HG02870 (cell line): ENCODE measurements around the gene KDM1B.
"Not testable (repeated sequence)": the region's sequence is repeated elsewhere in the genome, so short reads cannot be mapped to it uniquely, and the experiment has no call there.

Experiments used
- ATAC-seq: cut with Tn5 transposase; IDR thresholded peaks from one replicate; pipeline ENCODE4 v1.9.1; 2021; ENCODE audit warnings: mild to moderate bottlenecking, moderate library complexity; ENCODE audit not compliant: unreplicated experiment

KDM1B gene

DNA sequence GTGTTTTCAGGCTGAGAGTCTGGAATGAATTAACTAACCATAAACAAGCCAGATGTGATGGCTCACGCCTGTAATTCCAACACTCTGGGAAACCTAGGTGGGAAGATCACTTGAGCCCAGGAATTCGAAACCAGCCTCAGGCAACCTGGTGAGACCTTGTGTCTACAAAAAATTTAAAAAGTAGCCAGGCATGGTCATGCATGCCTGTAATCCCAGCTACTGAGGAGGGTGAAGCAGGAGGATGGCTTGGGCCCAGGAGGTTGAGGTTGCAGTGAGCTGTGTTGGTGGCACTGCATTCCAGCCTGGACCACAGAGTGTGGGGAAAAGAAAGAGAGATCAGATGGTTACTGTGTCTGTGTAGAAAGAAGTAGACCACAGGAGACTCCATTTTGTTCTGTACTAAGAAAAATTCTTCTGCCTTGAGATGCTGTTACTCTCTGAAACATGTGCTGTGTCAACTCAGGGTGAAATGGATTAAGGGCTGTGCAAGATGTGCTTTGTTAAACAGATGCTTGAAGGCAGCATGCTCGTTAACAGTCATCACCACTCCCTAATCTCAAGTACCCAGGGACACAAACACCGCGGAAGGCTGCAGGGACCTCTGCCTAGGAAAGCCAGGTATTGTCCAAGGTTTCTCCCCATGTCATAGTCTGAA, 71.4 kb downstream of the KDM1B start:
- not testable (repeated sequence) for ATAC-seq

DNA sequence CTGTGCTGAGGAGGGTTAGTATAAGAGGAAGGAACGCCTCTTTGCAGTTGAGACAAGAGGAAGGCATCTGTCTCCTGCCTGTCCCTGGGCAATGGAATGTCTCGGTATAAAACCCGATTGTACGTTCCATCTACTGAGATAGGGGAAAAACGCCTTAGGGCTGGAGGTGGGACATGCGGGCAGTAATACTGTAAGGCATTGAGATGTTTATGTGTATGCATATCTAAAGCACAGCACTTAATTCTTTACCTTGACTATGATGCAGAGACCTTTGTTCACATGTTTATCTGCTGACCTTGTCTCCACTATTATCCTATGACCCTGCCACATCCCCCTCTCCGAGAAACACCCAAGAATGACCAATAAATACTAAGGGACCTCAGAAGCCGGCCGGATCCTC, 71.9 kb downstream of the KDM1B start:
- ATAC-seq = not testable (repeated sequence)

DNA sequence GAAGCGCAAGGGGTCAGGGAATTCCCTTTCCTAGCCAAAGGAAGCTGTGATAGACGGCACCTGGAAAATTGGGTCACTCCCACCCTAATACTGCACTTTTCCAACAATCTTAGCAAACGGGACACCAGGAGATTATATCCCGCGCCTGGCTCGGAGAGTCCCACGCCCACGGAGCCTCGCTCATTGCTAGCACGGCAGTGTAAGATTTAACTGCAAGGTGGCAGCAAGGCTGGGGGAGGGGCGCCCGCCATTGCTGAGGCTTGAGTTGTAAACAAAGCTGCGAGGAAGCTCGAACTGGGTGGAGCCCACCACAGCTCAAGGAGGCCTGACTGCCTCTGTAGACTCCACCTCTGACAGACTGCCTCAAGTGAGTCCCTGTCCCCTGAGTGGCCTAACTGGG, 73.4 kb downstream of the KDM1B start:
- ATAC-seq = not testable (repeated sequence)

DNA sequence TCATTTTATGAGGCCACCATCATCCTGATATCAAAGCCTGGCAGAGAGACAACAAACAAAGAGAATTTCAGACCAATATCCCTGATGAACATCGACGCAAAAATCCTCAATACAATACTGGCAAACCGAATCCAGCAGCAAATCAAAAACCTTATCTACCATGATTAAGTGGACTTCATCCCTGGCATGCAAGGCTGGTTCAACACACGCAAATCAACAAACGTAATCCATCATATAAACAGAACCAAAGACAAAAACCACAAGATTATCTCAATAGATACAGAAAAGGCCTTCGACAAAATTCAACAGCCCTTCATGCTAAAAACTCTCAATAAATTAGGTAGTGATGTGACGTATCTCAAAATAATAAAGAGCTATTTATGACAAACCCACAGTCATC, 76.6 kb downstream of the KDM1B start:
- ATAC-seq = not testable (repeated sequence)

DNA sequence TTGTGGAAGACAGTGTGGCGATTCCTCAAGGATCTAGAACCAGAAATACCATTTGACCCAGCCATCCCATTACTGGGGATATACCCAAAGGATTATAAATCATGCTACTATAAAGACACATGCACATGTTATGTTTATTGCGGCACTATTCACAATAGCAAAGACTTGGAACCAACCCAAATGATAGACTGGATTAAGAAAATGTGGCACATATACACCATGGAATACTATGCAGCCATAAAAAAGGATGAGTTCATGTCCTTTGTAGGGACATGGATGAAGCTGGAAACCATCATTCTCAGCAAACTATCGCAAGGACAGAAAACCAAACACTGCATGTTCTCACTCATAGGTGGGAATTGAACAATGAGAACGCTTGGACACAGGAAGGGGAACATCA, 78.5 kb downstream of the KDM1B start:
- ATAC-seq = not testable (repeated sequence)

DNA sequence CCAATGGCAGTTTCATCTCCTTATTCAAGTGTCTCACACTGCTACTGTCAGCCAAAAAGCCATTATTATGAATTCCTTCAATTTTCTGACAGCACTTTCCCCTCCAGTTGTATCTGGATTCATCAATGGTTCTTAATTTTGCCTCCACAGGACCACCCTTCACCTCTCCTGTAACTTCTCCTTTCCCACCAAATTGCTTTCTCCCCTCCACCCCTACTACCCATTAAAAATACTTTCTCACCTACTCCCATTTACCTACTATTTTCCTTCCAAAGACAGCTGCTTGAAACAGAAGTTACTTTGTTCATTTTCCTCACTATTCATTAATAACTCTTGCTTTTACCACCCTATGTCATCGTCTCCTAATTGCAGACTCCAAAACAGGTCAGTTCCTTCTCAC, 79.3 kb downstream of the KDM1B start:
- no peak for ATAC-seq

DNA sequence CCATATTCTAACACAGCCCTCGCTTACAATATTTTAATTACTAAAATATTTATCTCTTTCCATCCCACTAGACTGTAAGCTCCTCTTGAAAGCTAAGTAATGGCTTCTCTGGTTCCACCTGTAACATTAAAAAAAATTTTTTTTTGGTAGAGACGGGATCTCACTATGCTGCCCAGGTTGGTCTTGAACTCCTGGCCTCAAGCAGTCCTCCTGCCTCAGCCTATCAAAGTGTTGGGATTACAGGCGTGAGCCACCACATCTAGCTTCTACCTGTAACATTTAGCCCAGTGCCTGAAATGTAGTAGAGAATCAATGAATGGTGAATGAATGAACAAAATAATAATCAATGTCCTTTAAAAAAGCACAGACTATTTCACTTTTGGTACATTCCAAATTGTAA, 80.3 kb downstream of the KDM1B start:
- no peak for ATAC-seq

DNA sequence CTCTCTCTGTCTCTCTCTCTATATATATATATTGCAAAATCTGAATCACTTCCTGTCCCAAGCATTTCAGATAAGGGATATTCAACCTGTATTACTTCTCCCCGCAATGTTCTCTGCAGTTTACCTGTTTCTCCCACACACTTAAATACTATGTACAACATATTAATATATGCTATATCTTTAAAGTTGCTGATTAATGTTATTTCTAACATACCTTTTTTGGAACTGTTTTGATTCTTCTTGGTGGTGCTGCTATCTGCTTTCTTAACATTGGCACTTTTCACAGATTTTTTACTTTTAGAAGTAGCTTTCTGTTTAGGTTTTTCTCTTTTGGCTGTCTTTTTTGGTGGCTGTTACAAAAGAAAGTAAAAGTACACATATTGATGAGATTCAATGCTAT, 81.9 kb downstream of the KDM1B start:
- ATAC-seq = no peak

DNA sequence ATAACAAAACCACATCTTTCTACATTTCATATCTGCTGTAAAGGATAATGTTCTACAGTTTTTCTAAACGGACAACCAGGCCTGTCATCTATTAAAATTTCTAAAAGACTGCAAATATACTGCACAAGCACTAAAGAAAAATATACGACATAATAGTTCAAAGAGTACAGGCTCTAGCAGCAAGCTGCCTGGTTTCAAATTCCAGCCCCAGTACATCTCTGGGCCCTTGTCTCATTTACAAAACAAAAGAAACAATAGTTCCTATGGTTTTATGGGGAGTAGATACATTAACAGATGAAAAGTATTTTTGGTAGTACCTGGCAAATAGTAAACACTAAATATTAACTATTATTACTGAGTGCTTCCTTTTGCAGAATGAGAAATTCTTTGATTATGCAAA, 85.0 kb downstream of the KDM1B start:
- no peak for ATAC-seq

DNA sequence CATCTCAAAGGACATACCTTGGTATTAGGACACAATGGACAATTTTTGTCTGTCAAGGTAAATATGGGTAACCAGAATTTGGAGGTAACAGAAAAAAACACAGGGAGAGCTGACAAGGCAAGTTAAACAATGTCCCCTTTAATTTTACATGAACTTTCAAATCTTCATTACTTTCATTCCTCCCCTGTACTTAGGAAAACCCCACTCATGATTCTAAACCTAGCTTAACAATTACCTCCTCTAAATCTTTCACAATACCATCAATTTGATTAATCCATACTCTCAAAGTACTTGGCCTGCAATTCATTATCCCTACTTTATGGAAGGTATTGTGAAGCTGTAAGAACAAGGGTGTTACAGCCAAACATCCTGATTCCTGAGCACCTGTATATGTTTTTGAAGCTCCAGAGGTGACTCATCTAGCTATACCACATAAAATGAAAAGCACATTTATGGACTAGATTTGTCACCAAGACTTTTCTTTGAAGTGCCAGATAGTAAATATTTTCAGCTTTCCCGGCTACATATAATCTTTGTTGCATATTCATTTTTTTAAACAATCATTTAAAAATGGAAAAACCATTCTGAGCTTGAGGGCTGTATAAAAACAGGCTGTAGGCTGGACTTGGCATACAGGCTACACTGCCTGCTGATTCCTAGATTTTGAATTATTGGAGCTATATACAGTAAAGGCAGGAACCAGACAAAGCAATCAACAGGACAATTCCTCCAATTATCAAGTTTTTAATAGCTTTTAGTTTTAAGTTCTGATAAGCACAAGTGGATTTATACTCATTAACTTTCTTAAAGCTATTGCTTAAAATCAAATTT, 86.2 kb downstream of the KDM1B start:
- no peak for ATAC-seq

DNA sequence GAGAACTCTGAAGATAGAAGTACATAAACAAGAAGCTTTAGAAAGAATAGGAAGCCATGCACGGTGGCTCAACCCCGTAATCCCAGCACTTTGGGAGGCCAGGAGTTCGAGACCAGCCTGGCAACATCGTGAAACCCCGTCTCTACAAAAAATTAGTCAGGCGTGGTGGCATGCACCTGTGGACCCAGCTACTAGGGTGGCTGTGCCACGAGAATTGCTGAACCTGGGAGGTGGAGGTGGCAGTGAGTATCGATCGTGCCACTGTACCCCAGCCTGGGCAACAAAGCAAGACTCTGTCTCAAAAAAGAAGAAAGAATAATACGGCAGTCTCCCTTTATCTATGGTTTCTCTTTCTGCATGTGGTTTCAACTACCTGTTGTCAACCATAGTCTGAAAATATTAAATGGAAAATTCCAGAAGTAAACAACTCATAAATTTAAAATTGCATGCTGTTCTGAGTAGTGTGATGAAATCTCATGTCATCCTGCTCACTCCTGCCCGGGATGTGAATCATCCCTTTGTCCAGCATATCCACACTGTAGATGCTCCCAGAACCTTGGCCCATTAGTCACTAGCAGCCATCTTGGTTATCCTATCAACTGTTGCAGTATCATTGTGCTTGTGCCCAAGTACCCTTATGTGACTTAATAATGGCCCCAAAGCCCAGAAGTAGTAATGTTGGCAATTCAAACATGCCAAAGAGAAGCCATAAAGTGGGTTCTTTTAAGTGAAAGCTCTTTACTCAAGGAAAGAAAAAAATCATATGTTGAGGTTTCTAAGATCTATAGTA, 87.0 kb downstream of the KDM1B start:
- ATAC-seq = no peak

DNA sequence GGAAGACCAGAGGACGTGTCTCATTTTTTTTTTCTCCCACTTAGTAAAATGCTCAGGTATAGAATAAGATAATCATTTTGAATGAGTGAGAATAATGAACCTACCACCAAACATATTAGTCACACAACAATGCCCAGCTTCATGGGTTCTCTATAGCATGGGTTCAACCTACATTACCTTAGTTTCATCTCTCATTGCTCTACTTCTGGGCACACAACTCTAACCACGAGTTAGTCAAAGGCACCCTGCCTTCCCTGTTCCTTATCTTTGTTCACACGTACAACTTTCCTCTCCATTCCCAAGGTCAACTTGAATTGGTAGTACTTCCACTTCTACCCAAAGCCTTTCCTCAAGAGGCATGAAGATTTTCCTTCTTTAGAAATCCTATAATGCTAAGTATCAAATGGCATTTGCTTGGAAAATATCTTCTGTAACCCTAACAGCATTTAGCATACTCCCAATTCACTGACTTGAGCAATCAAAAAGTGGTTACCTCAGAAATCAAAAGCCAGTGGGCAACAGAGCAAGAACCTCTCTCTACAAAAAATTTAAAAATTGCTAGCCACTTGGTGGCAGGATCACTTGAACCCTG, 88.2 kb downstream of the KDM1B start:
- no peak for ATAC-seq

DNA sequence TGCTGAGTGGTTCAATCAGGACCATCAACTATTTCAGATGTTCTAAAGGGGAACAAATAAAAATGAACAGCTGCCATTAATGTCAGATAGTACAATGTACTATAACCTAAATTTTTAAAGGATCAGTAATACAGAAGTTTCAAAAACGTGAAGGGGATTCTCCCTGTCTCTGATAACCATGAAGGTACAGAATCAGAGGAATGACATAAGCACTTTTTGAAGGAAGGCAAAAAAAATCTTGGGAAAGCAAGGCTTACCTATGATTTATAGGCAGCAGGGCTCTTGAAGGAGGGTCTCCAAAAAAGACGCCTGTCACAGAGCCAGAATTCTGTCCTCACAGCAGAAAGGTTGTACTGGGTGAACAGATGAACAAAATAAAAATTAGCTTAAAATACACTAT, 89.0 kb downstream of the KDM1B start:
- no peak for ATAC-seq

DNA sequence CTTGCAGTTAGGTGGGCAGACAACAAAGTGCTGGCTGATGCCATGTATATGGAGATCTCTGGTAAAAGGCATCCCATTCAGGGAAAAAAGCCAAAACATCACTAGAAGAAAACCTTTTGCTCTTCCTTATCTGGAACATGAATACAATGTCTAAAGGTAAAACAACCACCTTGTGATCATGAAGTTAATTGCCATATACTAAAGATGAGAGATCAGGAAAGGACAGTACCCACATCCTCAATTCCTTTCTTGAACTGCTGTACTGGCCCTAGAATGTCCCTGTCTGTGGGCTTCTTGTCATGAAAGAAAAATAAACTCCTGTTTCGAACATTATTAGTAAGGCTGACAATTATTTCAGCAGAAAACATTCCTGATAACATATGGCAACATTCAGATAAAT, 89.9 kb downstream of the KDM1B start:
- no peak for ATAC-seq

DNA sequence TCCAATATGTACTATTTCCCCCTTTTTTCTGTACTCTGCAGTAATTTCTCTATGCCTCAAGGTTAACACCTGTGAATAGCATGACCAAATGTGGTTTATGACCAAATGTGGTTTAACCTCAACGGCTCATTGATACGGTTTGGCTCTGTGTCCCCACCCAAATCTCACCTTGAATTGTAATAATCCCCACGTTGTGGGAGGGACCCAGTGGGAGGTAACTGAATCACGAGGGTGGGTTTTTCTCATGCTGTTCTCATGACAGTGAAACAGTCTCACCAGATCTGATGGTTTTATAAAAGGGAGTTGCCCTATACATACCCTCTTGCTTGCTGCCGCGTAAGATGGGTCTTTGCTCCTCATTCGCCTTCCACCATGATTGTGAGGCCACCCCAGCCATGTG, 90.4 kb downstream of the KDM1B start:
- ATAC-seq = peak; percentile 40

DNA sequence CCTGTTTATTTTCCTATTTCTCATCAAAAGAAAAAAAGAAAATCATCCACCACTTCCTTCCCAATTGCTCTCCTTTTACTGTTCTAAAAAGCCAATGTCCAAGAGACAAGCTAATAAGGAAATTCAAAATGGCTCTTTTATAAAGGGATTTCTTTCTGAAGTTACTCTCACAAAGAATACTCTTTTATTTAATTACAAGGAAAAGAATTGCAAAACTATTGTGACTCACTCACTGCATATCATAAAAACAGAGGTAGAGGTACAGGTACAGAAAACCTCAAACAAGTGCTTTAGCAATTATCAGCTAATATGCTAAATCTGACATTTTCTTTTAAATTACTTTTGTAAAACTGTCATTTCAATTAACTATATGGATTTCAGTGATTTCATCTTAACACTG, 91.0 kb downstream of the KDM1B start:
- no peak for ATAC-seq

DNA sequence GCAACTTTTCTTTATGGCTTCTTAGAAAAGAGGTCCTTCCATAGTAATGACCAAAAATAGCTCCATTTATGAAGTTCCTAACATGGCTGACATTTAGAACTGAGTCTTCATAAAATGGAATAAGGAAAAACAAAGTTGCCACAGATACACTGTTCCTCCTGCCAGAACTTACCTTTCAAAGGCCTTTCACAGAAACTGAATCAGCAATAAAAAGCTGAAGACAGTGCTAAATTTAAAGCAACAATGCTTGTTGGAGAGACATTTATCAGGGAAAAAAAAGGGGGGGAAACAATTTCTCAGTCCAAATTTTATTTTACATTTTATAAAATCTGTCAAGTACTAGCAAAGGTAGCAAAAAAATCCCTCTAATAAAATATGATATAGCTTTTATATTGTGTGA, 91.8 kb downstream of the KDM1B start:
- ATAC-seq = no peak

DNA sequence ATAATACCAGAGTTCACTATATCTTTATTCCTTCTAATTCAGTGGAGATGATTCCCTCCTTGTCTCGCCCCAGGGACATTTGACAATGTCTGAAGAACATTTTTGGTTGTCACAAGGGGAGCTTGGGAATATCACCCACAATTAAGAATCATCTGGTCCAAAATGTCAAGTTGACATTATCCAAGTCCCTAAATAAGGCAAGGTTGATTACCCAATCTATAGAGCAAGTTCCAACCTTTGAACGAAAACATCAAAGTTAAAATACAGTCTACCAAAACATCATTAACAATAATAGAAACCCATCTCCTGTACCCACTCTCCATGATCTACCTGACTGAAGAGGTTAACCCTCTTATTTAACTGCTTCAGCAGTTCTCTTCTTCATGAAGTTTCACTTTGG, 93.5 kb downstream of the KDM1B start:
- no peak for ATAC-seq

DNA sequence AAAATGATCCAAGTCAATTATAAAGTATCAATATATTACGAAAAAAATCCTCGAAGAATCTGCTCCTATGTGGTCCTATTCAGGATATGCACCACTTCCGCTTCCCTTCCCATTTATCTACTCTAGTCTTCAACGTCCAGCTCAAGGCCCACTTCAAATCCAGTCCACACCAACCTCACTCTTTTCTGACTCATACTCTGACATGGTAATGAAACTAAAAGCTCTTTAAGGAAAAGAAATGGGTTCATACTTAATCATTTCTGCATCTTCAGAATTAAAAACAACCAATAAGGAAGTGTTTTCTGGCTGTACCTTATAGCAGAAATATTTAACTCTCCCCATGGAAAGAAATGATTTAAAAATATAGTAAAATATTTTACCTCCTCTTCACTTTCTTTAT, 94.0 kb downstream of the KDM1B start:
- no peak for ATAC-seq

DNA sequence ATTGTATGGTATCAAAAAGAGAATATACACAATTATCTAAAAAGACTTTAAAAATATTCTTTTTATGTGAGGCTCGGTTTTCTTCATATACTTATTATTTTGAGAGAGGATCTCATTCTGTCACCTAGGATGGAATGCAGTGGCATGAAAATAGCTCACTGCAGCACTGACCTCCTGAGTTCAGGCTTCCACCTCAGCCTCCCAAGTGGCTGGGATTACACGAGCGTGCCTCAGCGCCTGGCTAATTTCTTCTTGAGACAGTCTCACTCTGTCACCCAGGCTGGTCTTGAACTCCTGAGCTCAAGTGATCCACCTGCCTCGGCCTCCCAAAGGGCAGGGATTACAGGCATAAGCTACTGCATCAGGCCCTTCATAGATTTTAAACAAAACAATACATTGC, 98.4 kb downstream of the KDM1B start:
- no peak for ATAC-seq

DNA sequence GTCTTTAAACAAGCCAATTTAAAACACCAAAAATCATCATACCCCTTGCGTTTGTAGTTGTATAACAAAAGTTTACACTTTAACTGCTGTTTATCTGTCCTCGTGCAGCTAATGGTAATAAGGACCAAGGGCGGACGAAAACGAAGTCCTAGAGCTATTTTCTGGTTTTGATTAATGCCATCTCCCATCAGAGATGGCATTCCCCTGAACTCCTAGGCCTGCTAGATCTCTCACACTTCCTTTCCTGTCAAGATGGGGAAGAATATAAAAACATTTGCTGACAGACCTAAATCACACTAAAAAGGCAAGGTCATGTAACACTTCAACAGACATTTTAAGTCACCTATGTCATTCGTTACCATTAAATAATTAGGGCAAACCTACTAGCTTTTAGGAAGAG, 99.6 kb downstream of the KDM1B start:
- no peak for ATAC-seq
